Right renal cortex interstitium (tissue), 3 donors: Measurements from ENCODE around the gene KCTD10. TPM values are rescaled to one million over a fixed set of nuclear protein-coding genes. Genes with fewer than 3 reads are reported as not detected.

Experiments used
- DNase-seq, 3 donors: peaks; one replicate each; pipeline ENCODE4 v3.0.0-alpha.2; 2013; ENCODE audit warnings: low read depth in 3 of 3, low spot score in 2 of 3
- polyA plus RNA-seq, 3 donors: library from polyadenylated mRNA; unstranded; fragments of 120-200 nt; gene quantifications; one replicate each; pipeline ENCODE4 v1.2.1, GENCODE V29; 2013; ENCODE audit not compliant: insufficient read length in 3 of 3

The KCTD10 gene
- polyA plus RNA-seq, result 10 to 100 TPM; 46.3 to 49.1 (median 46.6) TPM

GRCh38 chr12:109477185-109477962, at the start of gene KCTD10, which contains the start of gene UBE3B:
Gene KCTD10, minus strand, starts transcription at chr12:109477300. Its CDS starts 38 bp downstream, at chr12:109477262.
Gene UBE3B, plus strand, starts transcription at chr12:109477634. Its CDS starts 5,918 bp downstream, at chr12:109483552.
- DNase-seq, result peak; percentile 83 to 84 (median 84)

DNA sequence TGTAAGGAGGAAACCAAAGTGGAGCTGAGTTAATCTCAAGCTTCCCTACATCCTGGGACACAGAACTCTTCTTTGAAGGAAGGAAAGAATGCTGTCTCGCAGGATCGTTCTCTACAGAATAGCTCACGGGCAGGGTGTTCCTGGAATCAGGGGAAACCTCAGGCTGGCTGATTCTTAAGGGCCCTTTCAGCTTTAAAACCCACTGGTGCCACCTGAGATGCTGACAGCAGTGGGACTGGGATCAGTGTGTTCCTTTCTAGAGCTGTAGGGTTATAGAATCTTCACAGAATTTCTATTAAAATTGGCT, 48.1 kb upstream of the KCTD10 start:
- DNase-seq, result no peak

DNA sequence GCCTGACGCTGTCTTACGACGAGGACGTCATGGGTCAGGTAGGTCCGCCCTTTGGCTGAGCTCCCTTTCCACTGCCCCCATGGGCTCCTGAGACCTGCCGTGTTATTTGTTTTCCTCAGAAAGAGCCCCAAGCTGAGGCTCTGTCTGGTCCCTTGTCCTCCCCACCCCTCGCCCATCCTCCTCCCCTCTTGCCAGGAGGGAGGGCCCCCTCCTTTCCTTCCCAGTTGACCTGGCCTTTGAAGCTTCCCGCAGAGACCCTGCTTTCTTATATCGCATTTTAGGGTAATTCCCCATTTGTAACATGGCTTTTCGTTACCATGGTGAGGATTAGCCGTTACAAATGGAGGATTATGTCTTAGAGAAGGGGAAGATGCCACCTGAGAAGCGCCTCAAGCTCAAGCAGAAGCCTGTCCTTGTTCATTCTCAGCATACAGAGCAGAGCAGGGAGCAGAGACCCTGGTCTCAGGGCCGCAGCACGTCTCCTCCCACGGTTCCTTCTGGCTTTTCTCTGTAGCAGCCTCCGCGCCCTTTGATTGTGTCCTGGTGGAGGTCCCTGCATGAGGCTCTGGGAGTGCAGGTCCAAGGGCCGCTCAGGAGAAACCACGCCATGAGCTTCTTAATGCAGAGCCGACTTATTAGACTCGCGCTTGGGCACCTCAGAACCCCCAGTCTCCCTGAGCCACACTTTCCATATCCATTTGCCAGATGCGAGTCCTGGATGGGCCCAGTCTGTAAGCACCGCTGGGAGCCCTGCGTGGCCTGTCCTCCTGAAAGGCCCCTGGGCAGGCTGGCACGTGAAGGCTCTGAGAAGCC, 47.6 kb upstream of the KCTD10 start:
- no peak for DNase-seq

DNA sequence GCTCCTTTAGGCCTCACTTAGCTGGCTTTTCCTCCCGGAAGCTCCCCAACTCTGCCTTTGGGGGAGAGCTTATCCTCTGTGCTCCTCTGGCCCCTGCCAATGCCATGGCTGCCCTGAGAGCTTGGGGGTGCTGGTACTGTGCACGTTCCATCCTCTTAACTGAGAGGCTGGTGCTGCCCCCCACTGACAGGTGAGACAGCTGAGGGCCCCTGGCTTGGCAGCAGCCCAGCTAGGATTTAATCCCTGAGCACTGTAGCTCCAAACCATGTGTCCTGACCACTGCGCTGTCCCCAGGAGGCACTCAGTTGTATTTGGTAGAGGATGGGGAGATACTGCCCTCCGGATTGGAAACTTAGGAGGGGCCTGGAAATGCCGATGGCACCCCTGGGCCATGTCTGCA, 46.4 kb upstream of the KCTD10 start:
- DNase-seq, result no peak

- no peak for DNase-seq
Observed at GRCh38 chr12:109523071-109523470, 46.0 kb upstream of the KCTD10 start.

DNA sequence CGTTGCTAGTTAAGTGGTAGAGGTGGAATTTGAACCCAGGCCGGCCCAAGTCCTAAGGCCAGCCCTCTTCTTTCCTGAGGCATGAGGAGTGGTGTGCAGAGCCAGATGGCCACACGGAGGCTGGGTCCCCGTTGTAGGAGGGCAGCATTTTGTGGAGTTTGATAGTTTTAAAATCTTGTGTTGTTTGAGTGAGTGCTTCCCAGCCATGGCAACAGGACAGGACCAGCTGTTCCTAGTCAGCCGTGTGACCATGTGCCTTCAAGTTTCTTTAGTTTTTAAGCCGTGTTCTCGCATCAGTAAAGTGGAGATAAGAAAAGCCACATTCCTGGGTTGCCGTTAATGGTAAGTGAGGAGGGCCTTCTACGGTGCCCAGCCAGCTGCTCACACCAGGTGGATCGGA, 44.7 kb upstream of the KCTD10 start:
- no peak for DNase-seq

DNA sequence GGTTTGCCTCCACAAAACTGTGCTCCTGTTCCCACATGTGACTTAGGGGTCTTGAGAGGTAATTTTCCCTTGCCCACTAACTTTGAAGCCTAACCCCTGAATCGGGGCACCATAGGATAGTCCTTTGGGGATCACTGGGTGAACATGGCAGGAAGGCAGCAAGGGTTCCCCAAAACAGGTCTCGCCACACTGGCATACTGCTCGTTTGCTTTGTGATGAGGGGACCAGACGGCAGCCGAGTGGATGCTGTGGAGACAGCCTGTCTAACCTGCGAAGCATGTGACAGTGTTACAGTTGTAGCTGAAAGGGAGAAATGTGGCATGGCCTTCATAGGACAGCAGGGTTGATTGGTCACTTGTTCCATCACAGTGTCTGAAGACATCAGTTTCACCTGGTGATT, 42.7 kb upstream of the KCTD10 start:
- DNase-seq, result no peak

DNA sequence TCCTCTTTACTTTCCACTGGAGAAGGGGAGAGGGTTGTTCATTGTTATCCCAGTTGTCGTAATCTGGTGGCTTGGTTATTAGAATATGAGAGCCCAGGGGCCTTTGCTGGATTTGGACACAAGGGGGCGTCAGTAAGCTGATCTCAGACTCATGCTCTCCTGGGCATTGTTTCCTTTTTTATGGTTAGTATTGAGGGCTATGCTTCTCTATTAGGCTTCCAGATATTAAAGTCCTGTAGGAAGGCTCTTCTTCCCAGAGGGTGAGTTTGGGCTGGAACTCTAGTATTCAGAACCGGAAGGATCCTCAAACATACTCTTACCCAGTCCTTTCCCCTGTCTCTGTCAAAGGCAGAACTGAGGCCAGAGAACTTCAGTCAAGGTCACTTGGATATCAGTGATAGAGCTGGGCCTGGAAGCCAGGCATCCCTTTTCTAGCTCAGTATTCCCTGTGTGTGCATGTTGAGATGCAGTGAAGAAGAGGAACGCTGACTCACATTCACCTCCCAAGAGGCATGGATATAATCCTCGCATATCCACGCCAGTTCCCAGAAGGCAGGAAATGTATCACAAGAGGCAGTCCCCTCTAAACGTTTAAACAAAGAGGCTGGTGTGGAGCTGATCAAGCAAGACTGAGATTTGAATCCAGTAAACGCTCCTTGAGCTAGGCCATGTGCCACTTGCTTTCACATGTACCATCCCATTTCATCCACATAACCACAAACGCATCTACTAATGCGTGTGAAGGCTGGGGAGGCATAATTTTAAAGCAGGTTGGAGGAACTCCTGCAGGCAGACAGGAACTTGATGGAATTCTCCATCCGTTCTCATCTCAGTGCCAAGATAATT, 41.9 kb upstream of the KCTD10 start:
- DNase-seq, result peak in 2 of 3 donors; percentile 34 to 36

- no peak for DNase-seq
Observed at GRCh38 chr12:109517619-109518018, 40.5 kb upstream of the KCTD10 start.

GRCh38 chr12:109513977-109514376, 36.9 kb upstream of the KCTD10 start:
- no peak for DNase-seq

DNA sequence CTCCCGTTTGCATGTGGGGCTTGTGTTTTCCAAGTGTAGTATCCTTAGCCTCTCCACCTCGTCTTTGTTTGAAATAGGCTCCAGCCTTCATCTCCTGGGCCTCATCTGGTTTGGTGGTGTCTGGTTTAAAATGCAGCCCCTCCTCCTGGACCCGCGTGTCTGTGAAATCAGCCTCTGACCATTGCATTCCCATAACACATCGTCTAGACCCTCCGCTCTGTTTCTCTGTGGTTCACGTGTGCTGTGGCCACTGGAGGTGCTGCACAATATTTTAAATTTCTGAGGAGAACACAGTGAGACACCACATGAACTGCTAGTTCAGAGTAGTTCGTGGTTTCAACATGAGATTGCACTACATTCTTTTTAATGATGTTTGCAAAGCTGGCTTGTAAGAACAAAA, 36.0 kb upstream of the KCTD10 start:
- no peak for DNase-seq

GRCh38 chr12:109512608-109513007, 35.5 kb upstream of the KCTD10 start:
- no peak for DNase-seq

DNA sequence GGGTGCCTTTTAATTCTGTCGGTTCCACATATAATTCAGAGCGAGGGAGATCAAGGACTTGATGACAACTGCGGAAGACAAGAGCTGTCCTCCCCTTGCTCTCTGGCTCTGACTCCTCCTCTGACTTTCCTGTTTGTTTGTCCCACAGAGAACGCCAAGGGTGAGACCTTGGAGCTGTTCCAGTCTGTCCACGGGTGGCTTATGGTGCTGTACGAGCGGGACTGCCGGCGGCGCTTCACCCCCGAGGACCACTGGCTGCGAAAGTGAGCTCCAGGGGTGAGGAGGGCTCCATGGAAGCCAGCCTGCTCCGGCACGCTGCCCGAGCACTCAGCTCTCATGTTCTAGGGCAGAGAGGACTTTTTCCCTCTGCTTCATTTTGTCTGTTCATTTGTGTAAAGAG, 33.1 kb upstream of the KCTD10 start:
- no peak for DNase-seq

DNA sequence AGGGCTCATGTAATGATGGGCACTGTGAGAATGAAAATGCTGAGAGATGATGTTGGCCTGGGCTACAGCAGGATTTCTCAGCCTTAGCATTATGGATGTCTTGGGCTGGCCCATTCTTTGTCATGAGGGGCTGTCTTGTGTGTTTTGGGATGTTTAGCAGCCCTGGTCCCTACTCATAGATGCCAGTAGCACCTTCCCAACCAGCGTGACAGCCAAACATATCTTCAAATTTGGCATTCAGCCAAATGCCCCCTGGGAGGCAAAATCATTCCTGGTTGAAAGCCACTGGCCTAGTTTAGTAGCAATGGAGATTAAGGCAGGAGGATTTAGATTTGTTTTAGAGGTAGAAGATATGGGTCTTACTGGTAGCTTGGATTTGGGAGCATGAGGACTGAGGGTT, 27.0 kb upstream of the KCTD10 start:
- DNase-seq, result no peak

GRCh38 chr12:109503611-109504010, 26.5 kb upstream of the KCTD10 start:
- no peak for DNase-seq

GRCh38 chr12:109502332-109502731, 25.2 kb upstream of the KCTD10 start:
- DNase-seq, result no peak

DNA sequence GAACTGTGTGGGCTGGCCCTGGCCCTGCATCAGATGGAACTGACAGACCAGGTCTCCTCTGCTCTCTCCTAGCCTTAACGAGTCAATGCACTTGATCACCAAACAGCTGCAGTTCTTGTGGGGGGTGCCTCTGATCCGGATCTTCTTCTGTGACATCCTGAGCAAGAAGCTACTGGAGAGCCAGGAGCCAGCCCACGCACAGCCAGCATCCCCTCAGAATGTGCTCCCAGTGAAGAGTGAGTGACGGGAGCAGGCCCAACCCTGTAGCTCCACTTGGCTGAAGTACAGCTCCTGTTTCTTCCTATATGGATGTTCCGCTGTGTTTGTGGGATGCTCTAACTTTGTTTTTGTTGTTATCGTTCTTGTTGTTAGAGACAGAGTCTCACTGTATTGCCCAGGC, 24.2 kb upstream of the KCTD10 start:
- no peak for DNase-seq

DNA sequence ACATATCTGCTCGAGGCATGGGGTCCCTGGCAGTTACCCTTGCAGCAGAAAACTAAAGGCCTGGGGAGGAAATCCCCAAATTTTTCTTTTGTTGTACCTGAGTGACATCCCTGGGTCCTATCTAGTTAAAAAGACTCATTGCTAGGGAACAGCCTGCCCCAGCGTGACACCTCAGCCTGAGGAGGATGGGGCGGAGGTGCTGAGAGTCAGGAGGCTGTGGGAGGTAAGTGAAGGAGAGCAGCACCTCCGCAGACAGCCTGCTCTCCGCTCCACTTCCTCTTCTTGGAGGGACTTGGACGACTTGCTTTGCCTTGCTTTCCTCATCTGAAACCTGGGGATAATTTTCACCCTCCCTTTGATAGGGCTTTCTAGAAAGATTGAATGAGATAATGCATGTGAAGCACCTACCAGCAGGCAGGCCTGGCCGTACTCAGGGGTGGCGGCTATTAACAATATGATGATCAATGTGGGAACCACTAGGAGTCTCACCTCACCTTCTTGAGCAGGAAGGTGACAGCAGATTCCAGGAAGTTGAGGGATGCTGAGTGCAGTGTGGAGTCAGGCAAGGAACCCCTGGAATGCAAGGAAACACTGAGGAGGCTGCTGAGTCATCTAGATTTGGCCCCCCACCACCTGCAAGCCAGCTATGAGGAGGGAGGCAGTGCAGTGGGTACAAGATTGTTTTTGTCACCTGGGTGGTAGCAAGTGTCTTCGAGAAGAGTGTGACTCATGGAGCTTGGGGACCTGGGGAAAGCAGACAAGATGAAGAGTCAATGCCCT, 23.5 kb upstream of the KCTD10 start:
- DNase-seq, result no peak

GRCh38 chr12:109497675-109498074, 20.6 kb upstream of the KCTD10 start:
- DNase-seq, result no peak

DNA sequence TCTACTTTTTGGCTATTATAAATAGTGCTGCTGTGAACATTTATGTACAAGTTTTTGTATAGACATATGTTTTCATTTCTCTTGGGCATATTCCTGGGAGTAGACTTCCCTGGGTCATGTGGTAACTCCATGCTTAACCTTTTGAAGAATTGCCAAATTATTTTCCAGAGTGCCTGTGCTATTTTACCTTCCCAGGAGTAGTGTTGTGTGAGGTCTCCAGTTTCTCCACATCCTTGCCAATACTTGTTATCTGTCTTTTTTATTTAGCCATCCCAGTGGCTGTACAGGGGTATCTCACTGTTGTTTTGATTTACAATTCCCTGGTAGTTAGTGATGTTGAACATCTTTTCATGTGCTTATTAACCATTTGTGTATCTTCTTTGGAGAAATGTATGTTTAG, 19.2 kb upstream of the KCTD10 start:
- DNase-seq, result no peak
